ENCODE results near the gene TOP2A.

Gene TOP2A

DNA sequence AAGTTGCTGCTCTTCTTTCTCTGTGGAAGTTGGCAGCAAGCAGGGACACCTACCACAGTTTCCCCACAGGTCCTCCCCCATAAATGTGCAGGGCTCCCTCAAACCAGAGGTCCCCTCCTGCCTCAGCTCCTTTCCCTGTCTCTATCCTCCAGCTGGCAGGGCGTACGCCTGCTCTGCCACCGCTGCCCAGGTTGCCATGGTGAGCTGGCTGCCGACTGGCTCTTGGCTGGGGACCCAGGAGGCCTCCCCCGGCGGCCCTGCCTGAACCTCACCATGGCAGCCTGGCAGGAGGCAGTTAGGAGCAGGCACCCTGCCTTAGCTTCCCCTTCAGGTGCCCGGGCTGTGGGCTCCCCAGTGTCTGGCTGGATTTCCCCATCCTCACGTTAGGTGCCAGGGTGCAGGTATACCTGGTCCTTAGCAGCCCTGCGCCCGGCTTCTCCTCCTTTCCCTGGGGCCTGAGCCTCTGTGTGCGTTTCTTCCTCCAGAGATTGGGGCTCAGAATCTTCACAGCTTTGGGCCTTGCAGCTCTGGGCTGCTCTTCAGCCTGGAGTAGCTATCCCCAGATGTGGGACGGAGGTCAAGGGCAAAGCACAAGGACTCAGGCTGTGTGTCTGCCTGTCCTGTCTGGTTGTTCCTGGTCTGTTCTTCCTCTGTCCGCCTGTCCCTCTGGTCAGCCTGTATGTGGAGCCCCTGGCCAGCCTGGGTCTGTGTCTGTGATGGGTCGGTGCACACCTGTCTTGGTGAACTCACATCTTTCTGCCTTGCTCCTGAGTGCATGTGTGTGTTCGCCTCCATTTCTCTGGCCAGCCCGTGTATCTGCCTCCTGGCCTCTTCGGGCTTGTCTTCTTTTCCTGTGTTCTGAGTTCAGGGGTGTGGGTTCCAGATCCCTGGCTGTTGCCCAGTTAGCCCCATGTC is 68.9 kb downstream of the TOP2A start:
- no peak overlapping the region for H3K9ac ChIP-seq (ENCODE audit: insufficient read length, low read depth)
- peaks cover 37% of the 10 kb centered on the region for H3K27me3 ChIP-seq (ENCODE audit: insufficient read depth, insufficient read length)
- peaks cover 56% of the 10 kb centered on the region for H3K36me3 ChIP-seq (ENCODE audit: insufficient read depth, insufficient read length, low read length)
- TF ChIP-seq SUZ12 (IDR thresholded peaks at IDR 0.05; ENCODE audit: extremely low read depth, insufficient read depth, insufficient read length), result no peak
- no peak for TF ChIP-seq YY1 (IDR thresholded peaks at IDR 0.05; ENCODE audit: insufficient read depth, insufficient read length)
- no peak for TF ChIP-seq ZNF274 (IDR thresholded peaks at IDR 0.05; ENCODE audit: low read depth, low read length)
- no peaks in the 10 kb centered on the region for H3K9me3 ChIP-seq (ENCODE audit: insufficient read depth, low read length)
- peaks cover 54% of the 10 kb centered on the region for H3K4me1 ChIP-seq (ENCODE audit: insufficient read depth, insufficient read length)
- no peak overlapping the region for H3K4me3 ChIP-seq (ENCODE audit: insufficient read length, low read depth)
- DNase-seq (ENCODE audit: low read depth, low spot score), result no peak

DNA sequence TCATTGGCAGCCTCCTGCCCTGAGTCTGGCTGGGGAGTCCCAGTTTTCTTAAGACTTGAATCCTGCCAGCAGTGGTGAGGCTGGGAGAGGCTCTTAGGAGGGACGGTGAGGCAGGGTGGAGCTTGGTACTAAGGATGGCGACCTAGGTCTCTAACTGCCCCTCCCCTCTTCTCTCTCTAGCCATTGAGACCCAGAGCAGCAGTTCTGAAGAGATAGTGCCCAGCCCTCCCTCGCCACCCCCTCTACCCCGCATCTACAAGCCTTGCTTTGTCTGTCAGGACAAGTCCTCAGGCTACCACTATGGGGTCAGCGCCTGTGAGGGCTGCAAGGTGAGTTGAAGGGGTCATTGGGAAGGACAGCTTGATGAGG is 69.6 kb downstream of the TOP2A start:
- DNase-seq (ENCODE audit: low read depth, low spot score), result no peak
- peaks cover 44% of the 10 kb centered on the region for H3K27me3 ChIP-seq (ENCODE audit: insufficient read depth, insufficient read length)
- peaks cover 51% of the 10 kb centered on the region for H3K36me3 ChIP-seq (ENCODE audit: insufficient read depth, insufficient read length, low read length)
- peaks cover 57% of the 10 kb centered on the region for H3K4me1 ChIP-seq (ENCODE audit: insufficient read depth, insufficient read length)
- H3K9ac ChIP-seq (ENCODE audit: insufficient read length, low read depth), result no peak overlapping the region
- H3K4me3 ChIP-seq (ENCODE audit: insufficient read length, low read depth), result no peak overlapping the region
- TF ChIP-seq ZNF274 (IDR thresholded peaks at IDR 0.05; ENCODE audit: low read depth, low read length) (no peak), YY1 (IDR thresholded peaks at IDR 0.05; ENCODE audit: insufficient read depth, insufficient read length) (no peak), SUZ12 (IDR thresholded peaks at IDR 0.05; ENCODE audit: extremely low read depth, insufficient read depth, insufficient read length) (no peak)
- H3K9me3 ChIP-seq (ENCODE audit: insufficient read depth, low read length), result no peaks in the 10 kb centered on the region

DNA sequence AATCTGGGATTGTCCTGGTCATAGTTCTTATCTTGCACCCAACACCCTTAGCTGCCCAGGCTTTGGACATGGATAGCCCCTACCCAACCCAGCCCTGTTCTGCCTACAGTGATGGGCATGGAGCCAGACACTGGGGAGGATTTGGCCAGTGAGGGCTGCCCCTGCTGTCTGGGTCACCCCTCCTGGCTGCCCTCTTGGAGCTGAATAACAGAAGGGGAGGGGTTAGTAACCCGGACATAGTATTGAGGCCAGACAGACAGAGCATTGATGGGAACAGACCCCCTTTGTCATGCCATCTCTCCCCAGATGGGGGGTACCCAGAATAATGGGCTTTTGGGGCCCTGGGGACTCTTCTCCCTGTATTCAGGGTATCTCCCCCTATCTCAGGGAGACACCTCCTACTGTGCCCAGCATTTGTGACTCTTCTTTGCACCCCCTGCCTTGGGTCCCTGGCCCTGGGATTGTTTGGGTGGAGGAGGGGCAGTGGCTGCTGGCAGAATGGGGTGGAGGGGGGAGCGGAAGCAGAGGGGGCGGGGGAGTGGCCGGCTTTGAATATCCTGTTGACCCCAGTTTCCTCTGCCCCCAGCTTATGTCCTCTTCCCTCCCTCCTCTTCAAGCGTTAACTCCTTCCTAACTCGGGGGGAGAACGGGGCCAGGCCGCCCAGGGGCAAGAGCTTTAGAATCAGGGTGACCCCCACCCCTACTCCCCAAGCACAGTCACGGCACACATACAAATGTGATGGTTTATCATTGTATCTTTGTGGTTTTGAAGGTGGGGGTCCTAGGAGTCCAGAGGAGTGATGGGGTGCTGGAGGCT is 70.2 kb downstream of the TOP2A start:
- DNase-seq (ENCODE audit: low read depth, low spot score), result no peak
- Histone ChIP-seq H3K27me3 (ENCODE audit: insufficient read depth, insufficient read length) (peaks cover 50% of the 10 kb centered on the region), H3K36me3 (ENCODE audit: insufficient read depth, insufficient read length, low read length) (peaks cover 48% of the 10 kb centered on the region), H3K9ac (ENCODE audit: insufficient read length, low read depth) (no peak overlapping the region), H3K4me1 (ENCODE audit: insufficient read depth, insufficient read length) (peaks cover 63% of the 10 kb centered on the region), H3K9me3 (ENCODE audit: insufficient read depth, low read length) (no peaks in the 10 kb centered on the region), H3K4me3 (ENCODE audit: insufficient read length, low read depth) (no peak overlapping the region)
- TF ChIP-seq YY1 (IDR thresholded peaks at IDR 0.05; ENCODE audit: insufficient read depth, insufficient read length) (no peak), SUZ12 (IDR thresholded peaks at IDR 0.05; ENCODE audit: extremely low read depth, insufficient read depth, insufficient read length) (no peak), ZNF274 (IDR thresholded peaks at IDR 0.05; ENCODE audit: low read depth, low read length) (no peak)

DNA sequence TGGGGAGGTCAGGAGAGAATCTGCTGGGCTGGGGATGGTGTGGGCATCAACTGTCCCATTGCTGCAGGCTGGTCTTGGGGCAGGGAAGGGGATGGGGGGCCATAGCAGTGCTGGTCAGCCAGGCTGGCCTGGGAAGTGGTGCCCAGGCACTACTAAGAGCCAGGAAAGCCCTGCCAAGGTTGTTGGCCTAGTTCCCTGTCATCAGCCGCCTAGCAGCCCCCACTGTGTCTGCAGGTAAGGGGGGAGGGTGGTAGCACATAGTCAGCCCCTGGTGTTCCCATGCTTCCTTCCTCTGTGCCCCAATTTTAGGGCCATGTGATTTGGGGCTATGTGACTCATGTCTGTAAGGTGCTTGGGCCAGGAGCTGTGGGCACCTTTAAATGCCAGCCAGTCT is 70.9 kb downstream of the TOP2A start:
- H3K36me3 ChIP-seq (ENCODE audit: insufficient read depth, insufficient read length, low read length), result peaks cover 40% of the 10 kb centered on the region
- H3K27me3 ChIP-seq (ENCODE audit: insufficient read depth, insufficient read length), result peaks cover 52% of the 10 kb centered on the region
- peak overlapping the region; percentile 33 for H3K9ac ChIP-seq (ENCODE audit: insufficient read length, low read depth)

DNA sequence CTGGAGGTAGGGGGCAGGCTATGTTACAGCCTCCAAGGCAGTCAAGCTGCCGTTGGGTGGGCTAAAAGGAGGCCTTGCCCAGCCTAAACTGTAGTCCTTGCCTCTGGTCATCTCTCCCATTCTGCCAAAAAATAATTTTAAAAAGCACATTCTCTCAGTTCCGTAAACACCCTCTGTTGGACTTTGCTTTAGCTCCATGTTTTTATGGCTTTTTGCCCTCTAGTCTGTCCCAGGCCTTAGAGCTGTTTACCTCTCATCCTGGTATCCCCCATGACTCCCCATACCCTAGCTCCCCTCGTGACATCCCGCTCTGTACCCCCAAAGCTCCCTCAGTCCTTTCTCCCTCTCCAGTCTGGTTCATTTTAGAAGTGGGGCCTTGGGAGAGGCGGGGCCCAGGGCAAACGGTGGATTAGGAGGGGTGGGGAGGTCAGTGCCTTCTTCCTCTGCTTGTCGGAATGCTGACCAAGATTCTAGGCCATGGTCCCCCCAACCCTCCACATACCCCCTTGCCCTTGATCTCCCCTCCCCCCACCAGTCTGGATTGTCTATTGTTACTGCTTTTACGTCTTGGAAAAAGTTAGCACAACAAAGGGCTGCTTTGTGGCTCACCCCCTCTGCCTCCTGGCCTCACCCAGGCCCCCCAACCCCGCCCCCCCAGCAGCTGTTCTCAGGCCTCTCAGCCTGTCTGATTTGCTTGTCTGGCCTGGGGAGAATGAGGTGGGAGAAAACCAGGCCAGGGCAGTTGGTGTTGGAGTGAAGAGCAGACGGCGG is 71.5 kb downstream of the TOP2A start:
- Histone ChIP-seq H3K4me3 (ENCODE audit: insufficient read length, low read depth) (peak overlapping the region; percentile 48), H3K9ac (ENCODE audit: insufficient read length, low read depth) (peak overlapping the region; percentile 33), H3K4me1 (ENCODE audit: insufficient read depth, insufficient read length) (peaks cover 59% of the 10 kb centered on the region), H3K9me3 (ENCODE audit: insufficient read depth, low read length) (no peaks in the 10 kb centered on the region), H3K36me3 (ENCODE audit: insufficient read depth, insufficient read length, low read length) (peaks cover 35% of the 10 kb centered on the region), H3K27me3 (ENCODE audit: insufficient read depth, insufficient read length) (peaks cover 52% of the 10 kb centered on the region)
- no peak for DNase-seq (ENCODE audit: low read depth, low spot score)
- TF ChIP-seq YY1 (IDR thresholded peaks at IDR 0.05; ENCODE audit: insufficient read depth, insufficient read length) (no peak), SUZ12 (IDR thresholded peaks at IDR 0.05; ENCODE audit: extremely low read depth, insufficient read depth, insufficient read length) (no peak), ZNF274 (IDR thresholded peaks at IDR 0.05; ENCODE audit: low read depth, low read length) (no peak)

More for the DNA sequence above, 70.9 kb downstream of the TOP2A start:
- H3K4me1 ChIP-seq (ENCODE audit: insufficient read depth, insufficient read length), result peaks cover 63% of the 10 kb centered on the region
- no peak for DNase-seq (ENCODE audit: low read depth, low spot score)
- TF ChIP-seq ZNF274 (IDR thresholded peaks at IDR 0.05; ENCODE audit: low read depth, low read length), result no peak
- TF ChIP-seq SUZ12 (IDR thresholded peaks at IDR 0.05; ENCODE audit: extremely low read depth, insufficient read depth, insufficient read length), result no peak
- TF ChIP-seq YY1 (IDR thresholded peaks at IDR 0.05; ENCODE audit: insufficient read depth, insufficient read length), result no peak
- peak overlapping the region; percentile 9 for H3K4me3 ChIP-seq (ENCODE audit: insufficient read length, low read depth)
- no peaks in the 10 kb centered on the region for H3K9me3 ChIP-seq (ENCODE audit: insufficient read depth, low read length)

DNA sequence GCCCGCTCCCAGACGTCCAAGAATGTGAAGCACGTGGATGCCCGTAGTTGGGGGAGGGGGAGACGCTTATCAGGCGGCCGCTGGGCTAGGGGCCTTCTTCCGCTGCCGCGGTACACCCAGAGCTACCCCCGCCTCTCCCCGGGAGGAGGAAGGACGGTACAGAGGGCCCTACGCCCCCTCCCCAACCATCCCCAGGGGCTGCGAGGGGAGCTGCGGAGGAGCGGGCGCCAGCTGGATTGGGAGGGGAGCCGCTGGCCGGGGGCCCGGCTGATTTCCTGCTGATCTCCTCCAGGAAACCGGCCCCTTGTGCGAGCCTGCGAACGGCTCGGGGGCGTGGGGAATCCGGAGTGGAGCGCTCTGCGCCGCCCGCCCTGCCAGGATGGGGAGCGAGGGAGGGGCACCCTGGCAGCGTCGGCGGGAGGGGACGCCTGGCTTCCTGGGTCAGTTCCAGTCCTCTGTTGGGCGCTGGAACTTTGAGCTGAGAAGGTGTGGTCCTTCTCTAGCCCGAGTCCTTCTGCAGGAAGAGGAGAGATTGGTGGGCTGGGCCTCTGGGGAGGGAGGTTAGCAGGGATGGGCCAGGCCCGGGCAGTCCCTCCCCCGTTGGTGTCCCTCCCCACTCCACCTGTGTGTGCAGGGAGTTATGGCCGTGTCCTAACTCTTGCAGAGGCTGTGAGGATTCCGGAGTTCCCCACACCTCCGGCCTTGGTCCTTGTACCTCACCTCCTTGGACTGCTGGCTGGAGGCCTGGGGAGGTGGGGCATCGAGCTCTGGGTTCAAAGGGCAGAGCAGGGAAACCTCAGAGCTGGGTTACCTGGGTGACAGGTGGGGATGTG is 72.3 kb downstream of the TOP2A start:
- Histone ChIP-seq H3K36me3 (ENCODE audit: insufficient read depth, insufficient read length, low read length) (peaks cover 30% of the 10 kb centered on the region), H3K4me1 (ENCODE audit: insufficient read depth, insufficient read length) (peaks cover 58% of the 10 kb centered on the region), H3K27me3 (ENCODE audit: insufficient read depth, insufficient read length) (peaks cover 60% of the 10 kb centered on the region), H3K9me3 (ENCODE audit: insufficient read depth, low read length) (no peaks in the 10 kb centered on the region), H3K9ac (ENCODE audit: insufficient read length, low read depth) (peak overlapping the region; percentile 63), H3K4me3 (ENCODE audit: insufficient read length, low read depth) (peak overlapping the region; percentile 48)
- TF ChIP-seq ZNF274 (IDR thresholded peaks at IDR 0.05; ENCODE audit: low read depth, low read length) (no peak), SUZ12 (IDR thresholded peaks at IDR 0.05; ENCODE audit: extremely low read depth, insufficient read depth, insufficient read length) (no peak), YY1 (IDR thresholded peaks at IDR 0.05; ENCODE audit: insufficient read depth, insufficient read length) (no peak)
- DNase-seq (ENCODE audit: low read depth, low spot score), result peak; percentile 54

Data from NT2/D1 (cell line).